Kidney (tissue), 14 donors: Measurements from ENCODE around the gene LYRM4. TPM values are rescaled to one million over a fixed set of nuclear protein-coding genes. Genes with fewer than 3 reads are reported as not detected.

Source experiments
- DNase-seq, 5 donors: peaks; one replicate each; pipeline ENCODE4 v3.0.0-alpha.2; 2013 to 2020
- FAIRE-seq: peaks from 2 replicates; lab custom pipeline; 2012; peaks lifted over from hg19 to GRCh38; lab: Jason Lieb, UNC
- H3K27ac ChIP-seq, 2 donors: one replicate each; pipeline ENCODE4 v1.7.0; 2013; ENCODE audit warnings: low read depth in 2 of 2, low read length in 2 of 2, inconsistent platforms in 1 of 2
- H3K27me3 ChIP-seq: one replicate; pipeline ENCODE4 v1.7.1; 2013; ENCODE audit warnings: low read length, inconsistent platforms; ENCODE audit not compliant: control insufficient read depth, insufficient read depth
- H3K36me3 ChIP-seq, 3 donors: one replicate each; pipeline versions ENCODE4 v1.7.0 to v1.7.1; 2013; ENCODE audit warnings: low read length in 3 of 3, control low read depth in 1 of 3, inconsistent platforms in 1 of 3; ENCODE audit not compliant: insufficient read depth in 3 of 3, control insufficient read depth in 2 of 3
- H3K4me1 ChIP-seq, 3 donors: one replicate each; pipeline versions ENCODE4 v1.7.0 to v1.7.1; 2013; ENCODE audit warnings: low read length in 3 of 3, inconsistent platforms in 1 of 3, low read depth in 1 of 3; ENCODE audit not compliant: control insufficient read depth in 2 of 3, insufficient read depth in 2 of 3
- H3K4me3 ChIP-seq, 3 donors: one replicate each; pipeline versions ENCODE4 v1.7.0 to v1.8.1; 2013; ENCODE audit warnings: low read length in 3 of 3, control low read depth in 1 of 3, inconsistent platforms in 1 of 3
- H3K9ac ChIP-seq, 3 donors: one replicate each; pipeline versions ENCODE4 v1.7.0 to v1.7.1; 2013; ENCODE audit warnings: low read length in 3 of 3, control low read depth in 1 of 3, inconsistent platforms in 1 of 3
- H3K9me3 ChIP-seq, 3 donors: one replicate each; pipeline versions ENCODE4 v1.7.0 to v1.7.1; 2013; ENCODE audit warnings: low read length in 3 of 3, control low read depth in 1 of 3, inconsistent platforms in 1 of 3; ENCODE audit not compliant: control insufficient read depth in 2 of 3, insufficient read depth in 1 of 3
- CTCF ChIP-seq: IDR thresholded peaks from 3 replicates; pipeline ENCODE4 v1.5.1; 2012; ENCODE audit warnings: mild to moderate bottlenecking, moderate library complexity, borderline replicate concordance; ENCODE audit not compliant: insufficient read depth; ENCODE audit errors: extremely low read depth
- intact Hi-C: fragments of 100-400 bp; cut with DNase I; formaldehyde crosslinking; loops from one replicate; pipeline ENCODE4 v1.11.1; 2022
- polyA plus RNA-seq: library from polyadenylated mRNA; stranded (reverse); fragments of 350-450 nt; fragmentation: Illumina TruSeq; extraction: RNeasy Lipid Tissue Mini Kit (QIAGEN cat#74804); gene quantifications from one replicate; pipeline ENCODE4 v1.2.3, GENCODE V29; 2014; ENCODE audit warnings: low read depth, low replicate concordance; ENCODE audit not compliant: insufficient read depth
- total RNA-seq: library from RNA; stranded (reverse); fragmentation: NEBNext Ultra II Directional; extraction: Animal tissue kit (Norgen Biotek cat#: 25700); gene quantifications from one replicate; pipeline ENCODE4 v1.2.1, GENCODE V29; 2021
- donor health status: control.
- donor health status: control.
- donor health status: control.
- donor health status: control.
- donor health status: control.
- donor health status: DM: yes; HTN: yes; CAD: no.
- donor health status: Normal renal cell carcinoma (clear cell type).

Gene LYRM4
- total and polyA plus RNA-seq, 2 donors from 2014 or later: 21.3 to 31.8 TPM

- no peak for FAIRE-seq
- H3K4me3 ChIP-seq: no peak overlapping the region
- intact Hi-C loops: no loop called here
- no peaks in the 10 kb centered on the region for H3K27me3 ChIP-seq
- H3K36me3 ChIP-seq: no peaks in the 10 kb centered on the region
- H3K9me3 ChIP-seq: no peaks in the 10 kb centered on the region
- no peak overlapping the region for H3K27ac ChIP-seq
- no peak overlapping the region for H3K9ac ChIP-seq
- DNase-seq: peak in 1 of 5 donors; percentile 20
- no peak for TF ChIP-seq CTCF
- H3K4me1 ChIP-seq: no peaks in the 10 kb centered on the region
Measured at GRCh38 chr6:5124526-5124925, 136.2 kb downstream of the LYRM4 start.

GRCh38 chr6:5123296-5124143 is 137.2 kb downstream of the LYRM4 start:
- no peaks in the 10 kb centered on the region for H3K4me1 ChIP-seq
- H3K27me3 ChIP-seq: no peaks in the 10 kb centered on the region
- TF ChIP-seq CTCF: no peak
- FAIRE-seq (no peak), DNase-seq (peak in 2 of 5 donors; percentile 31 to 34)
- no peaks in the 10 kb centered on the region for H3K36me3 ChIP-seq
- no peak overlapping the region for H3K9ac ChIP-seq
- no peak overlapping the region for H3K4me3 ChIP-seq
- intact Hi-C loops: no loop called here
- no peak overlapping the region for H3K27ac ChIP-seq
- H3K9me3 ChIP-seq: no peaks in the 10 kb centered on the region

- FAIRE-seq (no peak), DNase-seq (no peak)
- Histone ChIP-seq H3K4me1 (no peaks in the 10 kb centered on the region), H3K36me3 (no peaks in the 10 kb centered on the region), H3K9ac (no peak overlapping the region), H3K27ac (no peak overlapping the region), H3K9me3 (no peaks in the 10 kb centered on the region), H3K4me3 (no peak overlapping the region), H3K27me3 (no peaks in the 10 kb centered on the region)
- intact Hi-C loops: no loop called here
- TF ChIP-seq CTCF: no peak
Measured at GRCh38 chr6:5122504-5123112, 138.1 kb downstream of the LYRM4 start.
